Fibroblast of lung (primary cell): ENCODE data around the gene NIPAL1.

Experiments
- CTCF ChIP-seq, 2 donors: IDR thresholded peaks in 1 of 2; conservative IDR thresholded peaks in 1 of 2; 1 replicate in 1 of 2; 2 replicates in 1 of 2; pipeline ENCODE4 v1.5.1; 2011 to 2012; ENCODE audit warnings: low read length in 2 of 2, control low read depth in 1 of 2, inconsistent platforms in 1 of 2, low read depth in 1 of 2, mild to moderate bottlenecking in 1 of 2
- EZH2 ChIP-seq: IDR thresholded peaks from 2 replicates; pipeline ENCODE4 v1.5.1; 2012; ENCODE audit warnings: low read length, control low read depth, mild to moderate bottlenecking; ENCODE audit errors: missing control alignments

GRCh38 chr4:47990145-47990544, 26.4 kb upstream of the NIPAL1 start:
- TF ChIP-seq CTCF (conservative IDR thresholded peaks at IDR 0.05 in 1 of 2, IDR thresholded peaks at IDR 0.05 in 1 of 2; ENCODE audit: low read depth in 1 of 2, low read length in 2 of 2): no peak
- TF ChIP-seq EZH2: no peak
